Loucy (cell line): ENCODE measurements around the gene CASP12.

Experiments used
- H2AFZ ChIP-seq: fragments of 200-600 bp; sonication (generic); 2 replicates; pipeline ENCODE4 v1.6.0; 2016; ENCODE audit warnings: antibody characterized with exemption, mild to moderate bottlenecking, low read length, moderate library complexity
- H3F3A ChIP-seq: fragments of 200-600 bp; 2 replicates; pipeline ENCODE4 v1.6.0; 2016; ENCODE audit warnings: antibody characterized with exemption, low read depth, mild to moderate bottlenecking
- H3K27me3 ChIP-seq: fragments of 200-600 bp; sonication (generic); 2 replicates; pipeline ENCODE4 v1.6.1; 2014; ENCODE audit warnings: low read length, mild to moderate bottlenecking; ENCODE audit not compliant: insufficient read depth, poor library complexity, severe bottlenecking
- H3K36me3 ChIP-seq: fragments of 200-600 bp; sonication (generic); 2 replicates; pipeline ENCODE4 v1.6.1; 2016; ENCODE audit warnings: low read length; ENCODE audit not compliant: insufficient read depth
- H3K4me1 ChIP-seq: fragments of 200-600 bp; sonication (generic); 2 replicates; pipeline ENCODE4 v1.5.1; 2014; ENCODE audit warnings: low read length, mild to moderate bottlenecking; ENCODE audit not compliant: insufficient read depth, poor library complexity, severe bottlenecking
- H3K4me2 ChIP-seq: fragments of 200-600 bp; sonication (generic); 2 replicates; pipeline ENCODE4 v1.6.0; 2014; ENCODE audit warnings: antibody characterized with exemption, low read length, low read depth, mild to moderate bottlenecking; ENCODE audit not compliant: poor library complexity, severe bottlenecking
- H3K4me3 ChIP-seq: fragments of 200-600 bp; sonication (generic); 2 replicates; pipeline ENCODE4 v1.5.1; 2014; ENCODE audit warnings: low read length, mild to moderate bottlenecking, mixed read lengths; ENCODE audit not compliant: poor library complexity, severe bottlenecking
- H3K79me2 ChIP-seq: fragments of 200-600 bp; sonication (generic); 2 replicates; pipeline ENCODE4 v1.6.1; 2014; ENCODE audit warnings: low read length; ENCODE audit not compliant: insufficient read depth
- H3K9ac ChIP-seq: fragments of 200-600 bp; sonication (generic); 2 replicates; pipeline ENCODE4 v1.6.0; 2014; ENCODE audit warnings: mild to moderate bottlenecking, low read depth, low read length, moderate library complexity; ENCODE audit not compliant: poor library complexity, severe bottlenecking
- H3K9me2 ChIP-seq: fragments of 200-600 bp; sonication (generic); replicated peaks from 2 replicates; pipeline ENCODE4 v1.6.1; 2016; ENCODE audit warnings: low read depth, low read length, mixed read lengths
- H3K9me3 ChIP-seq: fragments of 200-600 bp; sonication (generic); 2 replicates; pipeline ENCODE4 v1.6.1; 2014; ENCODE audit warnings: mild to moderate bottlenecking, antibody characterized with exemption, low read length, low read depth; ENCODE audit not compliant: insufficient read depth
- H4K20me1 ChIP-seq: fragments of 200-600 bp; sonication (generic); 2 replicates; pipeline ENCODE4 v1.6.0; 2014; ENCODE audit warnings: antibody characterized with exemption, low read length, mild to moderate bottlenecking; ENCODE audit not compliant: insufficient read depth, poor library complexity, severe bottlenecking
- EZH2phosphoT487 ChIP-seq: fragments of 200-600 bp; IDR thresholded peaks from 2 replicates; pipeline ENCODE4 v1.6.1; 2018; ENCODE audit warnings: antibody characterized with exemption, mild to moderate bottlenecking, moderate library complexity, borderline replicate concordance
- TF ChIP-seq, protein P1 (sequence below): fragments of 200-600 bp; sonication (generic); conservative IDR thresholded peaks from 2 replicates; pipeline ENCODE4 v1.5.1; 2014; ENCODE audit warnings: mild to moderate bottlenecking, antibody characterized with exemption, low read length

Gene CASP12

DNA sequence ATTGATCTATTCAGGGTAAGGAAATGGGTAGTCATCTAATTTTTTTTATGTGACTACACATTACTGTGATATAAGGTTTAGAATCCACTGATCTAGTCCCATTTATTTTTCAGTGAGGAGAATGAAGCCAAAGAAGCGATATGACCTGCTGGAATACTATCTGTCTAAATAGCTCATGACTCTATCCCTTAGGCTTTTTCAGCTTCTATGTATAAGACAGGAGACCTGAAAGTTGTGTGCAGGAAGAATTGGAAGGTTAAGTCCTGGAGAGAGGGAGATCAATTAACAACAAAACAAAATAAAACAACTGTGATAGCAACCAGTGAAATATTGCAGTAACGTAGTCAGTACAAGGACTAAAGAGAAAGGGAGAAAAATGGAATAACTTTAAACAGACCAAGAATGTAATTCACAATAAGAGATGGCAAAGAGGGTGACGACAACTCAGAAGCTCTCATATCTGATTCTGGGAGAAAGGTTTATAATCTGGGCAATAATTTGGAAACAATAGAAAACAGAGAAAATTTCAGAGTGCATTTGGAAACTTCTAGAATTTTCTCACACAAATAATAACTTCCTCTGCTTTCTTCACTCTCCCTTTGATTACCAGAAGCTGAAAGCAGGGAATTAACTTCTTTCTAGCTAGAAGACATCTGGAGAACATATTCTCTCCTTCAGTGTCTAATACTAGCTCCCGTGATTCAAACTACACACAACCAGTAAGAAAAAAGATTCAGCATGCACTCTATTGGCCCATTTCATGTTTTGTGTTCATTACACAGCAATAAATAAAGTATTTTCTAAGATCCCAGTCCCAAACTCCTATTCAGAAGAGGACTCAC, 19.2 kb upstream of the CASP12 start:
- Histone ChIP-seq H3K36me3 (no peaks in the 10 kb centered on the region), H4K20me1 (no peaks in the 10 kb centered on the region), H3K9ac (peak overlapping the region; percentile 74), H3K4me2 (peak overlapping the region; percentile 75), H2AFZ (peak overlapping the region; percentile 79), H3K9me2 (no peaks in the 10 kb centered on the region), H3F3A (no peaks in the 10 kb centered on the region), H3K27me3 (no peaks in the 10 kb centered on the region), H3K4me1 (peaks cover 52% of the 10 kb centered on the region), H3K79me2 (no peaks in the 10 kb centered on the region), H3K9me3 (no peaks in the 10 kb centered on the region), H3K4me3 (peak overlapping the region; percentile 72)
- TF ChIP-seq EZH2phosphoT487: no peak
- TF ChIP-seq, protein P1, sequence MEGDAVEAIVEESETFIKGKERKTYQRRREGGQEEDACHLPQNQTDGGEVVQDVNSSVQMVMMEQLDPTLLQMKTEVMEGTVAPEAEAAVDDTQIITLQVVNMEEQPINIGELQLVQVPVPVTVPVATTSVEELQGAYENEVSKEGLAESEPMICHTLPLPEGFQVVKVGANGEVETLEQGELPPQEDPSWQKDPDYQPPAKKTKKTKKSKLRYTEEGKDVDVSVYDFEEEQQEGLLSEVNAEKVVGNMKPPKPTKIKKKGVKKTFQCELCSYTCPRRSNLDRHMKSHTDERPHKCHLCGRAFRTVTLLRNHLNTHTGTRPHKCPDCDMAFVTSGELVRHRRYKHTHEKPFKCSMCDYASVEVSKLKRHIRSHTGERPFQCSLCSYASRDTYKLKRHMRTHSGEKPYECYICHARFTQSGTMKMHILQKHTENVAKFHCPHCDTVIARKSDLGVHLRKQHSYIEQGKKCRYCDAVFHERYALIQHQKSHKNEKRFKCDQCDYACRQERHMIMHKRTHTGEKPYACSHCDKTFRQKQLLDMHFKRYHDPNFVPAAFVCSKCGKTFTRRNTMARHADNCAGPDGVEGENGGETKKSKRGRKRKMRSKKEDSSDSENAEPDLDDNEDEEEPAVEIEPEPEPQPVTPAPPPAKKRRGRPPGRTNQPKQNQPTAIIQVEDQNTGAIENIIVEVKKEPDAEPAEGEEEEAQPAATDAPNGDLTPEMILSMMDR: no peak

DNA sequence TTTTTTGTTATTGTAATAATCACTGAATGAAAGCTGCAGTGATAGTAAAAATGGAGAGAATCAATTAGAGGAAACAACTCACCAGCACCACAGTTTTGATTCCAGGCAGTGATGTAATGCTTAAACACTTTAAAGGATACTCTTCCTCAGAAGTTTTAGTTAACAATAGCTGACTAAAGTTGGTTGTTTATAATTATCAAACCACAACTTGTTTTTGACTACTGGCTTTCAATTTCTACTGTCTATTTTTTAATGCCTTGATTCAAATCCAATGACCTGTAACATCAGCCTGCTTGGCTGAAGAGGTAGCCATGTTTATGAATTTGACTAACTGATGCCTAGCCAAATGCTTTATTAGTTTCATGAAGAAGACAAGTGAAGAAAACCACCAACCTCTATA, 18.2 kb upstream of the CASP12 start:
- Histone ChIP-seq H3K79me2 (no peaks in the 10 kb centered on the region), H3K4me2 (peak overlapping the region; percentile 75), H3K9me3 (no peaks in the 10 kb centered on the region), H3K4me3 (peak overlapping the region; percentile 72), H4K20me1 (no peaks in the 10 kb centered on the region), H3K9me2 (no peaks in the 10 kb centered on the region), H3K9ac (peak overlapping the region; percentile 74), H2AFZ (peak overlapping the region; percentile 79), H3K36me3 (no peaks in the 10 kb centered on the region), H3F3A (no peaks in the 10 kb centered on the region), H3K27me3 (no peaks in the 10 kb centered on the region), H3K4me1 (peaks cover 49% of the 10 kb centered on the region)
- TF ChIP-seq, protein P1: no peak
- no peak for TF ChIP-seq EZH2phosphoT487

DNA sequence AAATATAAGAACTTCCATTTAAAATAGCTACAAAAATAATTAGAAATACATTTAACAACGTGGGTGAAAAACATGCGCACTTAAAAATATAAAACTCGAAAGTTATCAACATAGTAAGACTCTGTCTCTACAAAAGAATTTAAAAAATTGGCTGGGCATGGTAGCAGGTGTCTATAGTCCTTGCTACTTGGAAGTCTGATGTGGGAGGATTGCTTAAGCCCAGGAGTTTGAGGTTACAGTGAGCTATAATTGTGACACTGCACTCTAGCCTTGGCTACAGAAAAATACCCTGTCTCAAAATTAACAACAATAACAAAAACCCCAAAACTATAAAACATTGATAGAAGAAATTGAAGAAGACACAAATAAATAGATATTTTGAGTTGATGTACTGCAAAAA, 13.8 kb upstream of the CASP12 start:
- H3K4me3 ChIP-seq: no peak overlapping the region
- no peaks in the 10 kb centered on the region for H3K9me3 ChIP-seq
- H3K4me2 ChIP-seq: no peak overlapping the region
- no peaks in the 10 kb centered on the region for H3K36me3 ChIP-seq
- no peaks in the 10 kb centered on the region for H4K20me1 ChIP-seq
- H2AFZ ChIP-seq: no peak overlapping the region
- H3K4me1 ChIP-seq: peaks cover 13% of the 10 kb centered on the region
- H3K9ac ChIP-seq: no peak overlapping the region
- H3F3A ChIP-seq: no peaks in the 10 kb centered on the region
- TF ChIP-seq, protein P1: no peak
- no peak for TF ChIP-seq EZH2phosphoT487
- H3K9me2 ChIP-seq: no peaks in the 10 kb centered on the region
- no peaks in the 10 kb centered on the region for H3K79me2 ChIP-seq
- H3K27me3 ChIP-seq: no peaks in the 10 kb centered on the region
